Tibial artery (tissue), 4 donors: ENCODE measurements around the gene FERMT2.
A peak's percentile ranks its signal among the peaks of the same experiment; 100 is the strongest.

Experiments used
- DNase-seq, 2 donors: peaks; one replicate each; pipeline ENCODE4 v3.0.0-alpha.2; 2019
- H3K27ac ChIP-seq, 2 donors: fragments of 200-600 bp; sonication (generic) in 1 of 2; 1 replicate in 1 of 2; 2 replicates in 1 of 2; pipeline ENCODE4 v1.5.1; 2018 to 2019; ENCODE audit warnings: mild to moderate bottlenecking in 1 of 2
- H3K27me3 ChIP-seq, 2 donors: fragments of 200-600 bp; sonication (generic) in 1 of 2; one replicate each; pipeline versions ENCODE4 v1.5.1 to v1.6.0; 2016 to 2019
- H3K36me3 ChIP-seq, 3 donors: fragments of 200-600 bp; sonication (generic) in 2 of 3; one replicate each; pipeline ENCODE4 v1.5.1; 2016 to 2019; ENCODE audit warnings: mild to moderate bottlenecking in 2 of 3
- H3K4me1 ChIP-seq, 4 donors: fragments of 200-600 bp; sonication (generic) in 2 of 4; 1 replicate in 3 of 4; 2 replicates in 1 of 4; pipeline ENCODE4 v1.5.1; 2016 to 2019
- H3K4me3 ChIP-seq, 2 donors: fragments of 200-600 bp; sonication (generic) in 1 of 2; 1 replicate in 1 of 2; 2 replicates in 1 of 2; pipeline ENCODE4 v1.5.1; 2018 to 2019; ENCODE audit warnings: mild to moderate bottlenecking in 2 of 2
- H3K9me3 ChIP-seq, 3 donors: fragments of 200-600 bp; sonication (generic) in 1 of 3; one replicate each; pipeline ENCODE4 v1.5.1; 2016 to 2019
- intact Hi-C: fragments of 100-400 bp; cut with DNase I; formaldehyde crosslinking; loops from one replicate; pipeline ENCODE4 v1.15.0; 2023; ENCODE audit warnings: low total_unique reads
- TF ChIP-seq, protein P1 (sequence below), 2 experiments: fragments of 200-600 bp in 1 of 2; fragments of 450-650 bp in 1 of 2; IDR thresholded peaks; one replicate each; pipeline ENCODE4 v1.5.1; 2017 to 2019; ENCODE audit warnings: antibody characterized with exemption in 2 of 2, mild to moderate bottlenecking in 1 of 2, moderate library complexity in 1 of 2

FERMT2 gene

DNA sequence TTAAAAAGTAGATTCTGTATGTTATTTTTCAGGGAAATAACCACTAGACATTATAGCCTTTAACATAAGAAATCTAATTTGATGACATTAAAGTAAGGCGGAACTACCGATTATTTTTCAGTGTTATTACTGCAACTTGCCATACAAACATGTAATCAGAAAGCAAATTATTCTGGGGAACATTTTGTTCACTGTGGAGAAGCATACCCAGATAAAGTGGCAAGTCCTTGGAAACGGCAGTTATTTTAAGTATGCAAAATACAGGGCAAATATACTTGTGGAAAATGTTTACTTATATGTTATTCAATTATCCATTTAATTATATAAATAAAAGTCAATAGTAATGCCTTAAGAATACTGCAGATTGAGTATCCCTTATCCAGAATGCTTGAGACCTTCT, 71.9 kb downstream of the FERMT2 start:
- no peak overlapping the region for H3K4me3 ChIP-seq
- TF ChIP-seq, protein P1, sequence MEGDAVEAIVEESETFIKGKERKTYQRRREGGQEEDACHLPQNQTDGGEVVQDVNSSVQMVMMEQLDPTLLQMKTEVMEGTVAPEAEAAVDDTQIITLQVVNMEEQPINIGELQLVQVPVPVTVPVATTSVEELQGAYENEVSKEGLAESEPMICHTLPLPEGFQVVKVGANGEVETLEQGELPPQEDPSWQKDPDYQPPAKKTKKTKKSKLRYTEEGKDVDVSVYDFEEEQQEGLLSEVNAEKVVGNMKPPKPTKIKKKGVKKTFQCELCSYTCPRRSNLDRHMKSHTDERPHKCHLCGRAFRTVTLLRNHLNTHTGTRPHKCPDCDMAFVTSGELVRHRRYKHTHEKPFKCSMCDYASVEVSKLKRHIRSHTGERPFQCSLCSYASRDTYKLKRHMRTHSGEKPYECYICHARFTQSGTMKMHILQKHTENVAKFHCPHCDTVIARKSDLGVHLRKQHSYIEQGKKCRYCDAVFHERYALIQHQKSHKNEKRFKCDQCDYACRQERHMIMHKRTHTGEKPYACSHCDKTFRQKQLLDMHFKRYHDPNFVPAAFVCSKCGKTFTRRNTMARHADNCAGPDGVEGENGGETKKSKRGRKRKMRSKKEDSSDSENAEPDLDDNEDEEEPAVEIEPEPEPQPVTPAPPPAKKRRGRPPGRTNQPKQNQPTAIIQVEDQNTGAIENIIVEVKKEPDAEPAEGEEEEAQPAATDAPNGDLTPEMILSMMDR (IDR thresholded peaks at IDR 0.05), result no peak
- intact Hi-C loops, result no loop called here
- H3K36me3 ChIP-seq, result peaks cover 14 to 23% (median 15%) of the 10 kb centered on the region in 3 donors
- DNase-seq, result no peak
- peak overlapping the region; percentile 43 to 70 for H3K27ac ChIP-seq
- H3K27me3 ChIP-seq, result no peaks in the 10 kb centered on the region
- H3K9me3 ChIP-seq, result no peaks in the 10 kb centered on the region
- H3K4me1 ChIP-seq, result peaks cover 0 to 96% (median 34%) of the 10 kb centered on the region in 4 donors

DNA sequence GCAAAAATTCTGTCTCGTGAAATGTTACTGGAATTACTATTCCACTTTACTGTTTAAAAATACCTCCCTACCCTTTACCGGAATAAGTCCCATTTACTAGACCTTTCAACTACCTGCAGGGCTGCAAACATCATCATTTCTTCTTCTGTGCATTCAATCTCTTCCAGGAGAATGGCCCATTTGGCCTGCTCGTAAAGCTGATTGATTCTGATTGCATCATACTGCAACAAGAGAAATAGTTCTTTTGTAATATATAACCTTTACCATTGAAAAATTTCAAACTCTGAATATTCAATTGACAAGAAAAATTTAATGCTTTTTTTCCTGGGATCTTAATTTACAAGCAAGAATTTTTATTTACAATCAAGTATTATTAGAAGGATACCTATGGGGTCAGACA, 72.4 kb downstream of the FERMT2 start:
- no peaks in the 10 kb centered on the region for H3K27me3 ChIP-seq
- TF ChIP-seq, protein P1 (IDR thresholded peaks at IDR 0.05), result no peak
- H3K9me3 ChIP-seq, result no peaks in the 10 kb centered on the region
- intact Hi-C loops, result no loop called here
- peaks cover 16 to 24% (median 17%) of the 10 kb centered on the region in 3 donors for H3K36me3 ChIP-seq
- no peak for DNase-seq
- H3K4me3 ChIP-seq, result no peak overlapping the region
- peak overlapping the region; percentile 43 to 70 for H3K27ac ChIP-seq
- peaks cover 0 to 97% (median 33%) of the 10 kb centered on the region in 4 donors for H3K4me1 ChIP-seq

DNA sequence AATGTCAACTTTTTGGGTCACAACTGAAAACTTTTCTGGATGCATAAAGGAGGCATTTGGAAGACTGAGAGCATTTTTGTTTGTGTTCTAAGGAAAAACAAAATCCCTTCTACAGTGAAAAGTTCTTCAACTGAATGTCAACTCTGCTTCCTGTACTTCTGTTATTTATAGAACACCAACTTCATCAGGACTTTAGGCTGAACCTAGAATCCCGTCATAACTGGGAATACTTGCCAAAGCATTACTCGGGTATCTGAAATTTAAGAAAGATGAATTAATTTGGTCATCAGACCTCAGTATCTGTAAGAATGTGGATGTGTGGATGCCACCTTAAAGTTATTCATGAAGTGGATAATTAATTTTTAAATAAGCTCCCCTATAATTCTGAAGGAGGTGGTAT, 73.2 kb downstream of the FERMT2 start:
- Histone ChIP-seq H3K9me3 (no peaks in the 10 kb centered on the region), H3K27ac (peak overlapping the region; percentile 43 to 70), H3K4me3 (no peak overlapping the region), H3K36me3 (peaks cover 25 to 32% (median 25%) of the 10 kb centered on the region in 3 donors), H3K27me3 (no peaks in the 10 kb centered on the region), H3K4me1 (peaks cover 0 to 93% (median 37%) of the 10 kb centered on the region in 4 donors)
- DNase-seq, result no peak
- intact Hi-C loops, result no loop called here
- TF ChIP-seq, protein P1 (IDR thresholded peaks at IDR 0.05), result no peak

DNA sequence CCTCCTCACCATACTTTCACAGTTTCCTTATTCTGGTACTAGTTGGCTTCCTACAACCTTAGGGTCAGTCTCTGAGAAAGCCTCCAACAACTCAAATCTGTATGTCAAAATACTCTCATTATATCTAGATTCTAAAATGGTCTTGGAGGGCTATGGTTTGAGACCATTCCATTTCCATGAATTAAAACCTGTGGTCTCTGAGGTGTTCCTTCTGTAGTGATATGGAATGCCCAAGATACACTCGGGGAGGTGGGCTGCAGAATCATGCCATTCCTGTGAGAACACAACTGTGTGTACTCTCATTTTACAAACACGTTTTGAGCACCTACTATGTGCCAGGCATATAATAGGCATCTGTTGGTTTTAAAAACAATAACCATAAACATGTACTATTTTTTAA, 74.0 kb downstream of the FERMT2 start:
- DNase-seq, result no peak
- peak overlapping the region; percentile 43 to 70 for H3K27ac ChIP-seq
- H3K4me1 ChIP-seq, result peaks cover 0 to 86% (median 35%) of the 10 kb centered on the region in 4 donors
- peaks cover 33 to 40% (median 33%) of the 10 kb centered on the region in 3 donors for H3K36me3 ChIP-seq
- intact Hi-C loops, result no loop called here
- H3K4me3 ChIP-seq, result no peak overlapping the region
- H3K27me3 ChIP-seq, result no peaks in the 10 kb centered on the region
- TF ChIP-seq, protein P1 (IDR thresholded peaks at IDR 0.05), result no peak
- H3K9me3 ChIP-seq, result no peaks in the 10 kb centered on the region

DNA sequence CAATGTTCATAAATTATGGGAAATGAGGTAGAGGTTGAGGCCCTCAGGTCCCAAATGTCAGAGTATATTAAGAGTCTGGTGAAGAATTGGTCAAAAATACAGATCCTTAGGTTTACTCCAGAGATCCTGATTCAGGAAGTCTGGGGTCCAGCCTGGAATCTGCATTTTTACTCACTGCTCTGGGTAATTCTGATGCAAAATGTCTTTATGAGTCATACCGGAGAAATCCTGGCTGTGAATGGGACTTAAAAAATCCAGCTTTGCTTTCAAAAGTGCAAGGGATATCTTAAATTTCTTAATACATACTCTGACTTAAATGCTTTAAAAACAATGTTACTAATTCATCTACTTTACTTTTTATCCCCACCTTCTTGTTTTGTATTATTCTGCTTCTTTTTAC, 74.5 kb downstream of the FERMT2 start:
- TF ChIP-seq, protein P1 (IDR thresholded peaks at IDR 0.05), result no peak
- no peaks in the 10 kb centered on the region for H3K9me3 ChIP-seq
- H3K27ac ChIP-seq, result peak overlapping the region; percentile 43 to 70
- peaks cover 38 to 45% (median 38%) of the 10 kb centered on the region in 3 donors for H3K36me3 ChIP-seq
- DNase-seq, result no peak
- no peaks in the 10 kb centered on the region for H3K27me3 ChIP-seq
- no peak overlapping the region for H3K4me3 ChIP-seq
- peaks cover 0 to 81% (median 33%) of the 10 kb centered on the region in 4 donors for H3K4me1 ChIP-seq
- intact Hi-C loops, result no loop called here

DNA sequence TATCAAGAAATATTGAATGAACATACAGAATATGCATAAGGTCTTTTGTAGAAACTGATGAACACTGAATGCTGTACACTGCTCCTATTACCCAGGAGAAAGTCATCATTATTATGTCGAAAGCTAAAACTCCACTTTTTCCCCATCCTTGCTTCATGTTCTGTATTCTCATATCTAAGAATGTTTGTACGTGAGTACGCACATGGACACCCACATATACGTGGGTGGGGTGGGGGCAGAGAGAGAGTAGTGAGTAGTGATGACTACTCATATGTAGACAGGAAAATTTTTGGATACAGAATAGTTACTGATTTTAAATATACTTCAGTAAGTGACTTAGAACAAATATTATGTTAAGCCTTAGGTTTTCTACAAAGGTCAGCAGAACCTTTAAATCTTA, 75.1 kb downstream of the FERMT2 start:
- H3K4me1 ChIP-seq, result peaks cover 0 to 75% (median 28%) of the 10 kb centered on the region in 4 donors
- peak overlapping the region; percentile 43 to 70 for H3K27ac ChIP-seq
- H3K27me3 ChIP-seq, result no peaks in the 10 kb centered on the region
- intact Hi-C loops, result no loop called here
- no peak for DNase-seq
- TF ChIP-seq, protein P1 (IDR thresholded peaks at IDR 0.05), result no peak
- H3K36me3 ChIP-seq, result peaks cover 44 to 51% (median 44%) of the 10 kb centered on the region in 3 donors
- no peaks in the 10 kb centered on the region for H3K9me3 ChIP-seq
- H3K4me3 ChIP-seq, result no peak overlapping the region
